Suprapubic skin (tissue), 4 donors: ENCODE results near the gene SFT2D1. TPM values are rescaled to one million over a fixed set of nuclear protein-coding genes. Genes with fewer than 3 reads are reported as not detected.

Source experiments
- DNase-seq, 2 donors: peaks; one replicate each; pipeline ENCODE4 v3.0.0-alpha.2; 2019; ENCODE audit warnings: low spot score in 2 of 2
- H3K27ac ChIP-seq: fragments of 200-600 bp; sonication (generic); one replicate; pipeline ENCODE4 v1.5.1; 2019
- H3K27me3 ChIP-seq: fragments of 200-600 bp; sonication (generic); one replicate; pipeline ENCODE4 v1.5.1; 2019
- H3K36me3 ChIP-seq: fragments of 200-600 bp; sonication (generic); one replicate; pipeline ENCODE4 v1.5.1; 2019
- H3K4me1 ChIP-seq: fragments of 200-600 bp; sonication (generic); one replicate; pipeline ENCODE4 v1.5.1; 2019
- H3K4me3 ChIP-seq: fragments of 200-600 bp; sonication (generic); one replicate; pipeline ENCODE4 v1.5.1; 2019; ENCODE audit warnings: mild to moderate bottlenecking
- H3K9me3 ChIP-seq: fragments of 200-600 bp; sonication (generic); one replicate; pipeline ENCODE4 v1.5.1; 2019
- CTCF ChIP-seq, 2 donors: fragments of 200-600 bp in 1 of 2; fragments of 450-650 bp in 1 of 2; sonication (generic) in 1 of 2; IDR thresholded peaks; one replicate each; pipeline ENCODE4 v1.5.1; 2016 to 2019; ENCODE audit warnings: antibody characterized with exemption in 2 of 2, mild to moderate bottlenecking in 1 of 2, moderate library complexity in 1 of 2
- EP300 ChIP-seq: sonication (generic); formaldehyde crosslinking; IDR thresholded peaks from one replicate; pipeline ENCODE4 v1.6.1; 2017; ENCODE audit warnings: antibody characterized with exemption
- POLR2A ChIP-seq, 2 donors: fragments of 450-650 bp; IDR thresholded peaks; one replicate each; pipeline ENCODE4 v1.6.1; 2017; ENCODE audit warnings: antibody characterized with exemption in 2 of 2, mild to moderate bottlenecking in 2 of 2, moderate library complexity in 2 of 2
- POLR2AphosphoS5 ChIP-seq, 3 donors: sonication (generic); formaldehyde crosslinking; IDR thresholded peaks; one replicate each; pipeline ENCODE4 v1.6.1; 2017; ENCODE audit warnings: antibody characterized with exemption in 3 of 3
- WGBS: methylation state at CpG from one replicate; pipeline ENCODE4 v1.1.5; 2018; 5-methylcytosine and 5-hydroxymethylcytosine counted together
- total RNA-seq, 4 donors: library from RNA; depleted of rRNA; stranded (reverse); fragments of >200 nt; gene quantifications; one replicate each; pipeline ENCODE4 v1.1.0, GENCODE V29; 2016

Gene SFT2D1
- total RNA-seq, 4 donors from 2014 or later: 26.0 to 55.0 (median 33.2) TPM

- Histone ChIP-seq H3K4me3 (no peak overlapping the region), H3K27ac (no peak overlapping the region), H3K9me3 (no peaks in the 10 kb centered on the region), H3K4me1 (peaks cover 6% of the 10 kb centered on the region), H3K27me3 (no peaks in the 10 kb centered on the region), H3K36me3 (peaks cover 29% of the 10 kb centered on the region)
- no peak for DNase-seq
- 95% methylated on average over 8 of the region's 8 CpGs for WGBS
- TF ChIP-seq POLR2AphosphoS5 (IDR thresholded peaks at IDR 0.05): no peak
- no peak for TF ChIP-seq POLR2A (IDR thresholded peaks at IDR 0.05)
- TF ChIP-seq EP300: no peak
- TF ChIP-seq CTCF (IDR thresholded peaks at IDR 0.05): no peak
These were observed 7.5 kb downstream of the SFT2D1 start for GRCh38 chr6:166334878-166335277.

GRCh38 chr6:166333172-166333995 lies 9.0 kb downstream of the SFT2D1 start:
- Histone ChIP-seq H3K27ac (no peak overlapping the region), H3K4me1 (no peaks in the 10 kb centered on the region), H3K27me3 (no peaks in the 10 kb centered on the region), H3K4me3 (no peak overlapping the region), H3K9me3 (no peaks in the 10 kb centered on the region), H3K36me3 (peaks cover 39% of the 10 kb centered on the region)
- no peak for DNase-seq
- 86% methylated on average over 23 of the region's 23 CpGs for WGBS
- no peak for TF ChIP-seq CTCF (IDR thresholded peaks at IDR 0.05)
- TF ChIP-seq EP300: no peak

DNA sequence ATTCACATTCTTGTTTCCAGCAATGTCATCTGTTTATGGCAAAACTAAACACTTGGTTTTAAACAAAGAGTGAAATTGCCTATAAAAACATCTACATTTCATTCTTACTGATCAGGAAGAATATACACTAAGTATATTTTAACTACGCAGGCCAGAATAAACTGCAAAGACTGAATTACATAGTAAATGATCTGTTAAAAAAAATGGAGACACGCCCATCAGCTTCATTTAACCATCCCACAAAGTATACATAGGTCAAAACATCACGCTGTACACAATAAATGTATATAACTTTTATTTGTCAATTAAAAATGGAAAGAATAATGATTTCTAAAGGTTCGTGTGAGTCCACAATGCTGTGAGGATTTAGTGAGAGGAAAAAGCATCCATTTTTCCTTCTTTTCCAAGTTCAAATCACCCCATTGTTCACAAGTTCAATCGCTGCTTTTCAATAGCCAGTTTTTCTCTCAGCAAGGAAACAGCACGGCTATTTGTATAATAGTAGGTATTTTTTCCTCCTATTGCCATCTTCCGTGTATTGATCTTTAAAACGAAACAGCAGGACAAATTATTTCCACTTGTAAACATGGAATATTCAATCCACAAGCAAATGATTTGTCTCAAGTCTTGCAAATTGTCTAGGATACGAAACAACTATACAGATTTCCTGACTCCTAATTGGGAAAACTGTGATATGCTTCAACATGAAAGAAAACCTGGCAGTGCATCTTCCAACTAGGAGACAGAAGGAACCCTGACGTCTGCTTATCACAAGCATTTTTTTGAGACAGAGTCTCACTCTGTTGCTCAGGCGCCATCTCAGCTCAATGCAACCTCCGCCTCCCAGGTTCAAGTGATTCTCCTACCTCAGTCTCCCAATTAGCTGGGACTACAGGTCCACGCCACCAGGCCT lies 10.6 kb downstream of the SFT2D1 start:
- 87% methylated on average over 13 of the region's 13 CpGs for WGBS
- TF ChIP-seq POLR2AphosphoS5 (IDR thresholded peaks at IDR 0.05): no peak
- no peak for TF ChIP-seq POLR2A (IDR thresholded peaks at IDR 0.05)
- no peak for TF ChIP-seq EP300
- no peak for TF ChIP-seq CTCF (IDR thresholded peaks at IDR 0.05)
- DNase-seq: no peak
- Histone ChIP-seq H3K9me3 (no peaks in the 10 kb centered on the region), H3K36me3 (peaks cover 34% of the 10 kb centered on the region), H3K4me1 (no peaks in the 10 kb centered on the region), H3K27me3 (no peaks in the 10 kb centered on the region), H3K4me3 (no peak overlapping the region), H3K27ac (no peak overlapping the region)

GRCh38 chr6:166330612-166331011 lies 11.7 kb downstream of the SFT2D1 start:
- DNase-seq: no peak
- WGBS: 52% methylated on average over 11 of the region's 11 CpGs

More at GRCh38 chr6:166330612-166331011, 11.7 kb downstream of the SFT2D1 start:
- H3K27ac ChIP-seq: no peak overlapping the region
- H3K9me3 ChIP-seq: no peaks in the 10 kb centered on the region
- TF ChIP-seq EP300: no peak
- TF ChIP-seq CTCF (IDR thresholded peaks at IDR 0.05): no peak
- no peak for TF ChIP-seq POLR2AphosphoS5 (IDR thresholded peaks at IDR 0.05)
- no peak for TF ChIP-seq POLR2A (IDR thresholded peaks at IDR 0.05)
- no peaks in the 10 kb centered on the region for H3K4me1 ChIP-seq
- H3K4me3 ChIP-seq: no peak overlapping the region
- H3K27me3 ChIP-seq: no peaks in the 10 kb centered on the region
- H3K36me3 ChIP-seq: peaks cover 33% of the 10 kb centered on the region
